Stimulated activated CD4-positive, alpha-beta T cell treated with anti-CD3 and anti-CD28 coated beads, Interleukin-1b, Interleukin-23, amount 100 ng/mL, for 48 hours (primary cell): ENCODE measurements around the gene AOC3.
"Not testable (repeated sequence)": the region's sequence is repeated elsewhere in the genome, so short reads cannot be mapped to it uniquely, and the experiment has no call there.

ENCODE experiments used
- DNase-seq: peaks from one replicate; pipeline ENCODE4 v3.0.0-alpha.2; 2020

AOC3 gene

DNA sequence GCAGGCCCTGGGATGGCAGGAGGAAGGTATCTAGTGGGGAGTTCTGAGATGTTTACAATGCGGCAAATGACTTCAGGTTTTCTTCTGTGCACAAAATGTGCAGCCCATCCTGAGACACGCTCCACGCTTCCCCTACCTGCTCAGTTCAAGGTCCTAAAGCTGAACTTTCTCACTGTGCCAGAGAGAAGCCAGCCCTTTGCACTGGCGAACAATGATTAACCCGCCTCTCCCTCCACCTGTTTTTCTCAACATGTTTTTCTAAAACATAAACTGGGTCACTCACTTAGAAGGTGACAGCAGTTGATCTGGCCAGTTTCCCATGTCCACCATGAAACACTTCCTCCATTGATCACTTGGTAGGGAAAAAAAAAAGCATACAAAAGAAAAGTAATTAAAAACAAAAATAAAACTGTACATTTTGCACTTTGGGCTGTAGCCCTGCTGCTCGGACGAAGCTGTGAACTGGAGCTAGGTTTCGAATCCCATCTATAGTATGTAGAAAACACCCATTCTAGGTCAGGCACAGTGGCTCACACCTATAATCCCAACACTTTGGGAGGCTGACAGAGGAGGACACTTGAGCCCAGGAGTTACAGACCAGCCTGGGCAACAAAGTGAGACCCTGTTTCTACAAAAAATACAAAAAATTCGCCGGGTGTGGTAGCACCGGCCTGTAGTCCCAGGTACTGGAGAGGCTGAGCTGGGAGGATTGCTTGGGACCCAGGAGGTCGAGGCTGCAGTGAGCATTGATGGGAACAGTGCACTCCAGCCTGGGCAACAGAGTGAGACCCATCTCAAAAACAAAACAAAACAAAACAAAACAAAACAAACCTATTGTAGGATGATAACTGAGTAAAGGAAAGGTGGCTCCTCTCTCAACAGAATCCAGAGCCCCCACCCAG lies 43.5 kb downstream of the AOC3 start:
- no peak for DNase-seq

DNA sequence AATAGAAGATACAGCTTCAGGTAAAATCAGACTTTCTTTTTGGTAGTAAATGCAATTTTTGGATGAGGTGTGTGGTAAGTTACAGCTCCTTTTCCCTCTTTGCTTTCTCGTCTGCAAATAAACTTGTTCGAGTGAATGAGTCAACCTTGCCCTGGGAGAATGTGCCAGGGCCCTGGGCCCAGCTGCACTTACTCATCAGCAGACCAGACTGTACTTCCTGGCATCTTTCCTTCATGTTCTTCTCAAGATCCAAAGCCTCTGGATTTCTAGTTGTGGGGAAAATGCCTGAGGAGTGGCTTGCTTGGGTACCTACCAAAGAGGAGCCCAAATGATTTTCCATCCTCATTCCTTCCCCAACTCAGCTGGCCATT lies 44.2 kb downstream of the AOC3 start:
- DNase-seq = no peak

DNA sequence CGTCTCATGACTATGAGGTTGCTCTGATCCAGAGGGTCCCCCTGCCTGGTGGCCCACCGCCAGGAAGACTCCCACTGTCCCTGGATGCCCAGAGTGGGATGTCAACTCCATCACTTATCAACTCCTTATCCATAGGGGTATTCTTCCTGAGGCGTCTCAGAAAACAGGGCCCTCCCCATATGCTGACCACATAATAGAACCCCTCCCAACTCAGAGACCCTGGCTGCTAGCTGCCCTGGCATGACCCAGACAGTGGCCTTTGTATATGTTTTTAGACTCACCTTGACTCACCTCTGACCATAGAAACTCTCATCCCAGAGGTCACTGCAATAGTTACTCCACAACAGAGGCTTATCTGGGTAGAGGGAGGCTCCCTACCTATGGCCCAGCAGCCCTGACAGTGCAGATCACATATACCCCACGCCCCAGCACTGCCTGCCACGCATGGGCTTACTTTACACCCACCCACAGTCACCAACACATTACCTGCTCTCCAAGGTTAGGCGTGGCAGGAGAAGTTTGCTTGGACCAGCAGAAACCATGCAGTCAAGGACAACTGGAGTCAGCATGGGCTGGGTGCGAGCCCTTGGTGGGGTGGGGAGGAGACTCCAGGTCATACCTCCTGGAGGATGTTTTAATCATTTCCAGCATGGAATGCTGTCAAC lies 47.3 kb downstream of the AOC3 start:
- DNase-seq = no peak

DNA sequence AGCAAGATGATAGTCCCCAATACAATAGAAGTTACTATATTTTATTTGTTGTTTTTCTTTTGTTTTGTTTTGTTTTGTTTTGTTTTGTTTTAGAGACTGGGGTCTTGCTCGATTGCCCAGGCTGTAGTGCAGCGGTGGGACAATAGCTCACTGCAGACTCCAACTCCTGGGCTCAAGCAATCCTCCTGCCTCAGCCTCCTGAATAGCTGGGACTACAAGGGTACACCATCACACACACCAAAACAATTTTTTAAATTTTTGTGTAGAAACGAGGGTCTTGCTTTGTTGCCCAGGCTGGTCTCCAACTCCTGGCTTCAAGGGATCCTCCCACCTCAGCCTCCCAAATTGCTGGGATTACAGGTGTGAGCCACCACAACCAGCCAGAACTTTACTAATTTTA lies 49.0 kb downstream of the AOC3 start:
- DNase-seq = not testable (repeated sequence)

DNA sequence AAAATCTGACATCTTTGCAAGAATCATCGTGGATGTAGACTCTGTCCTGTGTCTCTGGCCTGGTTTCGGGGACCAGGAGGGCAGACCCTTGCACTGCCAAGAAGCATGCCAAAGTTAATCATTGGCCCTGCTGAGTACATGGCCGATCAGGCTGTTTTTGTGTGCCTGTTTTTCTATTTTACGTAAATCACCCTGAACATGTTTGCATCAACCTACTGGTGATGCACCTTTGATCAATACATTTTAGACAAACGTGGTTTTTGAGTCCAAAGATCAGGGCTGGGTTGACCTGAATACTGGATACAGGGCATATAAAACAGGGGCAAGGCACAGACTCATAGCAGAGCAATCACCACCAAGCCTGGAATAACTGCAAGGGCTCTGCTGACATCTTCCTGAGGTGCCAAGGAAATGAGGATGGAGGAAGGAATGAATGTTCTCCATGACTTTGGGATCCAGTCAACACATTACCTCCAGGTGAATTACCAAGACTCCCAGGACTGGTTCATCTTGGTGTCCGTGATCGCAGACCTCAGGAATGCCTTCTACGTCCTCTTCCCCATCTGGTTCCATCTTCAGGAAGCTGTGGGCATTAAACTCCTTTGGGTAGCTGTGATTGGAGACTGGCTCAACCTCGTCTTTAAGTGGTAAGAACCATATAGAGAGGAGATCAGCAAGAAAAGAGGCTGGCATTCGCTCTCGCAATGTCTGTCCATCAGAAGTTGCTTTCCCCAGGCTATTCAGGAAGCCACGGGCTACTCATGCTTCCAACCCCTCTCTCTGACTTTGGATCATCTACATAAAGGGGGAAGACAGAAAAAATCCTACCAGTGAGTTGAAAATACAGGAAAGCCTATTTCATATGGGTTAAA lies 49.7 kb downstream of the AOC3 start, which contains the start of gene G6PC1:
Gene G6PC1, plus strand, starts transcription at position 340 of the 872 bp plus-strand sequence. Its CDS starts 78 bp downstream, at position 418.
- no peak for DNase-seq

DNA sequence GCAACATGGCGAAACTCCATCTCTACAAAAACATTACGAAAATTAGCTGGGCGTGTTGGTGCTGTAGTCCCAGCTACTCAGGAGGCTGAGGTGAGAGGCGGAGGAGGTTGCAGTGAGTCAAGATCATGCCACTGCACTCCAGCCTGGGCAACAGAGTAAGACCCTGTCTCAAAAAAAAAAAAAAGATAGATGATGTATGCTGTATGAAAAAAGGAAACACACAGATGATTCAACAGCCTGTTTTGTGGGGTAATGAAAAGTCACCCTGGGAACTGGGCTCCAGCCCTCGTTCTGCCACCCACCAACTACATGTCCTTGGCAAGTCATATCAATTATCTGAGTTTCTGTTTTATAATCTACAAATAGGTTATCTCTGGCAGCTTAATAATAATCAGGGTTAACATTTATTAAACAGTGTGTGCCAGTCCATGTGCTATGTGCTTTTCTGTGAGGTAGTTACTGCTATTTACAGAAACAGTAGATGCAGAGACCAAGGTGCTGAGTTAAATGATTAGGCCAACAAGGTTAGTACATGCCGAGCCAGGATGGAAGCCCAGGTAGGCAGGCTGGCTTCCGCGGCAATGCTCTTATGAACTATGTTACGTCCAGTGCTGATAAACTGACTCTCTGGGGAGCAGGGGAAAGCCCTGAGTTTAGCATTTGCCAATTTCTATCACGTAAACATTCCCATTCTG lies 50.7 kb downstream of the AOC3 start:
- no peak for DNase-seq

DNA sequence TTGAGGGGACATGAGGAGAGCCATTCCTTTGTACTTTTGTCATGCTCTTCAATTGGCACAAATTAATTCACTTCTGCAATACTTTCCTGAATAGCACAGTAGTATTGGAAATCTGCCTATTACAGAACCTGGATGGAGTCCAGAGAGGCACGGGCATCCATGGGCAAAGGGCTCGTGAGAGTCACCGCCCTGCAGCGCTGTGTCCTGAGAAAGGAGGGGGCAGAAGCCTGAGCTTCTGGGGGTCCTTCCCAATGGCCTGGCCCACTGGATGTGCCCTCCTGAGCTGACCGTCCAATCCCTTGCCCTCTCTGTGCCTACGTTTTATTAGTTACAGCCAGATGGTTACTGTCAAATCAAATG lies 53.1 kb downstream of the AOC3 start:
- no peak for DNase-seq

DNA sequence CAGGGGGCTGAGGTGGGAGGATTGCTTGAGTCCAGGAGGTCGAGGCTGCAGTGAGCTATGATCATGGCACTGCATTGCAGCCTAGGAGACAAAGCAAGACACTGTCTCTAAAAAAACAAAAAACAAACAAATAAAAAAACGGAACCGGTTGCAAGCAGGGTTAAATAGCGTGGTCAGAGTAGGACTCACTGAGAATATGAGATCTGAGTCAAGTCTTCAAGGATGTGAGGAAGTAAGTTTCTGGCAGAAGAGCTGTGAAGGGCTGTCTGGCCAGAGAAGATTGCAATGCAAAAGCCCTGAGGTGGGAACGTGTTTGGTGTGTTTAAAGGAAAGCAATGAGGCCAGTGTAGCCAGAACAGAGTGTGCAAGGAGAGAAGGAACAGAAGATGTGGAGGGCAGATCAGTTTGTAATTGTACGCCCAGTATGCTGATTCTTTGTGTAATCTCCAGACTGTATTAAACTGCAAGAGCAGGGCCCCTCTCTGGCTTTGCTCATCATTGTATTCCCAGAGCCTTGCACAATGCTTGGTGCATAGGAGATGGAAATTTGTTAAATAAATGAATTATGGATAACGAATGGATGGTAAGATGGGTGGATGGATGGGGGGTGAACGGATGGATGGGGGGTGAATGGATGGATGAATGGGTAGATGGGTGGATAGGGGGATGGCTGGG lies 55.9 kb downstream of the AOC3 start:
- DNase-seq = no peak
